Adrenal gland (tissue), 5 donors: ENCODE measurements around the gene BCAS3.

Experiments
- CTCF ChIP-seq, 6 experiments: fragments of 450-650 bp in 4 of 6; fragments of 200-600 bp in 2 of 6; sonication (generic) in 1 of 6; IDR thresholded peaks; 1 replicate in 5 of 6; 2 replicates in 1 of 6; pipeline versions ENCODE4 v1.5.1 to v1.8.0; 2016 to 2021; ENCODE audit warnings: antibody characterized with exemption in 6 of 6, mild to moderate bottlenecking in 2 of 6, moderate library complexity in 1 of 6
- POLR2A ChIP-seq, 2 donors: fragments of 450-650 bp; IDR thresholded peaks; one replicate each; pipeline ENCODE4 v1.6.1; 2017; ENCODE audit warnings: antibody characterized with exemption in 2 of 2, mild to moderate bottlenecking in 2 of 2, moderate library complexity in 1 of 2
- donor health status: DM: no; HTN: no; CAD: no.

- TF ChIP-seq CTCF (IDR thresholded peaks at IDR 0.05), result no peak
- TF ChIP-seq POLR2A (IDR thresholded peaks at IDR 0.05), result no peak
Observed at GRCh38 chr17:61422116-61422799, 744.6 kb downstream of the BCAS3 start.
